Islet of Langerhans (tissue), 1 donor: ENCODE results near the gene KCNQ1OT1.

Experiments
- FAIRE-seq: peaks from one replicate; lab custom pipeline; 2011; peaks lifted over from hg19 to GRCh38; lab: Jason Lieb, UNC

Gene KCNQ1OT1

GRCh38 chr11:2569731-2570210 lies 130.0 kb downstream of the KCNQ1OT1 start:
- FAIRE-seq = no peak

DNA sequence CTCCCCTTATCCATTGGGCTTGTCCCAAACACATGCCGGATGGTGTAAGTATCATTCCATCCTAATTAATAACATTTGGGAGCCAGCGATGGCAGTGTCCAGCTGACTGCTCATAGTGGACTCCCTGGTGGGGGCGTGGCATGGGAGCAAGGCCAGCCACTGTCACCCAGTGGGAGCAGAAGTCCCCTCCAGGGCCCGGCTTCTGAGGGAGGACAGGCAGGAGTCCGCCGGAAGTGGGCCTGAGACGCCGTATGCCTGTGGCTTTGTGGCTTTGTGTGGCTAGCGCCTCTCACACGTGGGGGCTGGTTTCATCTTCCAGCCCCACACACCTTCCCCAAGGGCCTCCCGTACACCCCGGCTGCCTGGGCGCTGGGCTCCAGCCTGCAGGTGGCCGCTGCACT lies 130.5 kb downstream of the KCNQ1OT1 start:
- no peak for FAIRE-seq

GRCh38 chr11:2567026-2567671 lies 132.6 kb downstream of the KCNQ1OT1 start:
- FAIRE-seq = no peak

DNA sequence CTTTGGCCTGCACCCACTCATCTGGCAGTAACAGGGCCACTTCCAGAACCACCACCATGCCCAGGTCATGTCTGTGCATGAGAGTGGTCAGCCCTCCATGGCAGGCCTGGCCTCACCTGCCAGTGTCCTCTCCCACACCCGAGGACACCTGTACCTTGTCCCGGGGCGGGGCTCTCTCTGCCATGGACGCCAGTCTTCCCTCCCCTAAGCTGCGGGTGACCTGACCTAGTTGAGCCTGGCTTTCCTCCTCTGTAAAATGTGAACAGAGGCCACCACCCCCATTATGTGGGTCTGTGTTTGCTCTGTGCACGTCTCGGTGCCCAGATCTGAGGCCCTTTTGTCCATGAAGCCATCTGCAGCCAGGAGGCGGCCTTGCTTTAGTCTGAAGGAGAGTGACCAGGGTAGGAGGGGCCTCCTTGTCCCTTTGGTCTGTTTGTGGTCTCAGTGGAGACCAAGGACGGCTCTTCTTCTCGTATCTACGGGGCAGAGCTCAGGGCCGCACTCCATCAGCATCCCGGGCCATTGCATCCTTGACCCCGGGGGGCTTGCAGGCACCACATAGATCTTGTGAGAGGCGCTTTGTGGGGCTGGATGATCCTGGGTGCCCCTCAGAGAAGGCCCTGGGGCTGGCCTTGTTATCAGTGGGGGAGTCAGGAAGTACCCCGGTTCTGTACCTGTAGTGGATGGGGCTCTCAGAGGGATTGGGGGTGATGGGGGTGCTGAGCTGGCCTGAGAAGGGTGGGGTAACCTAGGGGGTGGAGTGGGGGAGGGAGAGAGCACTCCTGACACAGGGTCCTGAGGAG lies 133.4 kb downstream of the KCNQ1OT1 start:
- FAIRE-seq = no peak

- FAIRE-seq = no peak
Observed at GRCh38 chr11:2565447-2566222, 134.2 kb downstream of the KCNQ1OT1 start.

DNA sequence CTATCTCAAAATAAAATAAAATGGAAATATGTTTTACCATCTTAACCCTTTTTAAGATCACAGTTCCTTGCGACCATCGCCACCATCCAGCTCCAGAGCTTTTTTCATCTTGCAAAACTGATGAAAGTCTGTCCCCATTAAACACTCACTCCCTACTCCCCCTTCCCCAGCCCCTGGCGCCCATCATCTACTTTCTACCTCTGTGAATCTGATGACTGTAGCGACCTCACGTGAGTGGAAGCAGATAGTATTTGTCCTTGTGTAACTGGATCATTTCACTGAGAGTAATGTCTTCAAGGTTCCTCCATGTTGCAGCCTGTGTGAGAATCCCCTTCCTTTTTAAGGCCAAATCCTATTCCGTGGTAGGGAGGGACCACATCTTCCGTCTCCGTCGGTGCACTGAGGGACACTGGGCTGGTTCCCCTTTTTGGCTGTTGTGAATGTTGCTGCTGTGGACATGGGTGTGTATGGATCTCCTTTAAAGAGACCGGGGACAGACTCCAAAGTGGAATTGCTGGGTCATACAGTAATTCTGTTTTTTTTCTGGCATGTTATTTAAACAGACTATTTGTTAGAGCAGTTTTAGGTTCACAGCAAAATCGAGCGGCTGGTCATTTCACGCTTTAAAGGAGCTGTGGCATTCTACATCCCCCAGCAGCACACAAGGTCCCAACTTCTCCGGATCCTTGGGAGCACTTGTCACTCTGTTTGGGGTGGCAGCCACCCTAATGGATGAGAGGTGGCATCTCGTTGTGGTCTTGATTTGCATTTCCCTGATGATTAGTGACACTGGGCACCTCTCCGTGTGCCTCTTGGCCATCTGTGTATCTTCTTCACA lies 135.0 kb downstream of the KCNQ1OT1 start:
- FAIRE-seq = no peak

DNA sequence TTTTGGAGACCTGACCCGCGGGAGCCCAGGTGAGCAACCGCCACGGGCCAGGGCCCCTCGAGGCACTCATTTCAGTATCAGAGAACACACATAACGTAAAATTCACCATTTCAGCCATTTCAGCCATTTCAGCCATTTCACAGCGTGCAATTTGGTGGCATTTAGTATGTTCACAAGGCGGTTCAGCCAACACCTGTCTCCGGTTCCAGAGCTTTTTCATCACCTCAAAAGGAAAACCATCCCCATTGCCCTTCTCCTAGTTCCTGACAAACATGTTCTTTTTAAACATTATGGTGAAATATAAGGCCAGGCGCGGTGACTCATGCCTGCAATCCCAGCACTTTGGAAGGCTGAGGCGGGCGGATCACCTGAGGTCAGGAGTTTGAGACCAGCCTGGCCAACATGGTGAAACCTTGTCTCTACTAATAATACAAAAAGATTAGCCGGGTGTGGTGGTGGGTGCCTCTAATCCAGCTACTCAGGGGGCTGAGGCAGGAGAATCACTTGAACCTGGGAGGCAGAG lies 135.7 kb downstream of the KCNQ1OT1 start:
- no peak for FAIRE-seq

GRCh38 chr11:2563213-2564007 lies 136.4 kb downstream of the KCNQ1OT1 start:
- no peak for FAIRE-seq

DNA sequence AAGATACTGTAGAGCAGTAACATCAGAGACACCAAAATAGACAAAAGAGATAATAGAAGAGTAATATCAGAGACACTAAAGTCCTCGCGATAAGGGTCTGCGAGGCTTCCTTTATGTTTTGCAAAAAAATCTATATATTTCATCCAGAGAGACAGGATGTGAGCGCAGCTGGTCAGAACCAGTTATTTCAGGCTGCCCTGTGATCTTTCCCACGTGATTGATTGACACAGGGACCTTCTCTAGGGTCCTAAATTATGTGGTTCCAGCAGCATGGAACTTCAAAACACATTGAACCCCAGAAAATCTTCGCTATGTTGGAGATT lies 136.9 kb downstream of the KCNQ1OT1 start:
- FAIRE-seq = no peak

GRCh38 chr11:2561696-2562581 lies 137.9 kb downstream of the KCNQ1OT1 start:
- no peak for FAIRE-seq

DNA sequence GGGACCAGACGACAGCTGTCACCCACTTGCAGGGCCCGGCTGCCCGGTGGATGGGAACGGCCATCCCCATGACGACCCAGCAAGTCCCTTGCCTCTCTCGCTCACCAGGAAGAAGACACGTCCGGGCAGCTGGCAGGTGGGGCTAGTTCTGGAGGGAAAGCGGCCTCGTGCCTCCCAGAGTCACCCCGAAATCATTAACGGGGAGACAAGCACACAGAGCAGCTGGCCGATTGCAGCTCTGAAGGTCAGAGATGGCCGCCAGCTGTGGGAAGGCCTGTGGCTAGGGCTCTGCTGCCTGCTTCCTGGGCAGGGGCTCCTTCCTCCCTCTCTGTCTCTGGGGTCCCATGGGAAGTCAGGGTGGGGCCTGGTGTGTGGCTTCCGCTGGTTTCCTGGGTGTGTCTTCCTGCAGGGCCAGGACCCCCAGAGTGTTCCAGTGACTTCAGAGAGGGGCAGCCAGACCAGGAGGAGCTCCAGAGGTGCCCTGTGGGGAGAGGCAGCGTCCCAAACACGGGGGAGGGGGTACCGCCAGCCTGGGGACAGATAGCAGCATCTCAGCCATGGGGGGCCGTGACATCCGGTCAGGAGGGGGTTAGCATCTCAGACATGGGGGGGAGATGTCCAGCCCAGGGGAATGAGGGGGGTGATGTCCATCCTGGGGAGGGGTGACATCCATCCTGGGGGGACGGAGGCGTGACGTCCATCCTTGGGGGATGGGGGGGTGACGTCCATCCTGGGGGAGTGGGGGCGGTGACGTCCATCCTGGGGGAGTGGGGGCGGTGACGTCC lies 140.1 kb downstream of the KCNQ1OT1 start:
- no peak for FAIRE-seq

DNA sequence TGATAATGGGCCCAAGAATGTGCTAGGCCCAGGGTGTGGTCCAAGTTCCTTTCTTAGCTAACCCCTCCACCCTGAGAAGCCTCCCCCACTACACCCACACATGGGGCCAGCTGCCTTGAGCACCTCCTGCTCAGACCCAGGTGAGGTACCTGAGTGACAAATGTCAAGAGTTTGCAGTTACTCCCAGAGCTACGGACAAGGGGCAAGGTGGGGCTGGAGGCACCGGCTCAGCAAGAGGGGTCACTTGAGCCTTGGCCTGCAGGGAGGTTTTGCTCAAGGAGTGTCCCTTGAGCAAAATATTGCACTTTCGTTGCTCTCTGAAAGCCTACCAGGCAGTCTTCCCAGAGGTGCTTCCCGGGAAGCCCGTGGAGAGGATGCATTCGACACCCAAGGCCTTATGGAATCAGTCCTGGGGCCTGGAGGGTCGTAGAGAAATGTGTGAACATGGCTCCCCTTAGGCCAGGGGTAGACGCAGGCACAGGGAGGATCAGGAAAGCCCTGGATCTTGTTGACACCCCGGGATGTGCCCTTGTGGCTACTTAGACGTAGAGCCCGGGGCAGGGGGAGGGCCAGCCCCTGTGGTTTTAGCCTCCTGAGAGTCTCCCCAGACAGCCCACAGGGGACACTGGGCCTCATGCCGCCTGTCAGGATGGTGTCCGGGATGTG lies 140.8 kb downstream of the KCNQ1OT1 start:
- no peak for FAIRE-seq

GRCh38 chr11:2558397-2558796 lies 141.4 kb downstream of the KCNQ1OT1 start:
- no peak for FAIRE-seq
